GM18502 (cell line): ENCODE measurements around the gene LHX4.
"Not testable (repeated sequence)": the region's sequence is repeated elsewhere in the genome, so short reads cannot be mapped to it uniquely, and the experiment has no call there.

Experiments used
- ATAC-seq: cut with Tn5 transposase; IDR thresholded peaks from one replicate; pipeline ENCODE4 v1.9.1; 2021; ENCODE audit warnings: mild to moderate bottlenecking; ENCODE audit not compliant: unreplicated experiment, poor library complexity

The LHX4 gene

GRCh38 chr1:180196436-180197003 is 33.5 kb upstream of the LHX4 start:
- no peak for ATAC-seq

GRCh38 chr1:180197231-180197630 is 32.8 kb upstream of the LHX4 start:
- ATAC-seq, result no peak

GRCh38 chr1:180198196-180198595 is 31.9 kb upstream of the LHX4 start:
- no peak for ATAC-seq

- ATAC-seq, result no peak
Observed at GRCh38 chr1:180198611-180199010, 31.5 kb upstream of the LHX4 start.

- ATAC-seq, result no peak
Observed at GRCh38 chr1:180199018-180199417, 31.0 kb upstream of the LHX4 start.

- ATAC-seq, result no peak
Observed at GRCh38 chr1:180201451-180202200, 28.4 kb upstream of the LHX4 start.

GRCh38 chr1:180202588-180202987 is 27.5 kb upstream of the LHX4 start:
- not testable (repeated sequence) for ATAC-seq

GRCh38 chr1:180204231-180204630 is 25.8 kb upstream of the LHX4 start:
- ATAC-seq, result no peak

- no peak for ATAC-seq
Observed at GRCh38 chr1:180206581-180206980, 23.5 kb upstream of the LHX4 start.

GRCh38 chr1:180208264-180208663 is 21.8 kb upstream of the LHX4 start:
- ATAC-seq, result no peak

- no peak for ATAC-seq
Observed at GRCh38 chr1:180210008-180210620, 19.9 kb upstream of the LHX4 start.

- no peak for ATAC-seq
Observed at GRCh38 chr1:180211156-180211859, 18.8 kb upstream of the LHX4 start.

- ATAC-seq, result no peak
Observed at GRCh38 chr1:180211860-180212229, 18.2 kb upstream of the LHX4 start.

- ATAC-seq, result no peak
Observed at GRCh38 chr1:180213401-180214170, 16.5 kb upstream of the LHX4 start.

GRCh38 chr1:180215856-180216625 is 14.0 kb upstream of the LHX4 start:
- ATAC-seq, result no peak

- ATAC-seq, result no peak
Observed at GRCh38 chr1:180217006-180217405, 13.1 kb upstream of the LHX4 start.

- ATAC-seq, result no peak
Observed at GRCh38 chr1:180218806-180219765, 11.0 kb upstream of the LHX4 start.

- ATAC-seq, result no peak
Observed at GRCh38 chr1:180219776-180220175, 10.3 kb upstream of the LHX4 start.

- no peak for ATAC-seq
Observed at GRCh38 chr1:180221462-180221861, 8.6 kb upstream of the LHX4 start.
